Activated T-helper 17 cell treated with anti-CD3 and anti-CD28 coated beads, Interleukin-2, amount 50 U/mL, for 72 hours (primary cell): Measurements from ENCODE around the gene TMEM154. TPM values are rescaled to one million over a fixed set of nuclear protein-coding genes. Genes with fewer than 3 reads are reported as not detected.
"Not testable (repeated sequence)": the region's sequence is repeated elsewhere in the genome, so short reads cannot be mapped to it uniquely, and the experiment has no call there.

ENCODE experiments used
- ATAC-seq: fragments of 150-1000 bp; cut with Tn5 transposase; replicated peaks from 2 replicates; pipeline ENCODE4 v1.10.0; 2021; ENCODE audit warnings: mild to moderate bottlenecking, moderate library complexity
- H3K27ac Mint-ChIP-seq: one replicate; pipeline ENCODE4 v1.8.0; 2022; ENCODE audit warnings: mixed read lengths
- H3K27me3 Mint-ChIP-seq: one replicate; pipeline ENCODE4 v1.8.0; 2022; ENCODE audit warnings: mixed read lengths
- H3K36me3 Mint-ChIP-seq: one replicate; pipeline ENCODE4 v1.8.0; 2022; ENCODE audit warnings: low read depth, mild to moderate bottlenecking, mixed read lengths
- H3K4me1 Mint-ChIP-seq: one replicate; pipeline ENCODE4 v1.8.0; 2022; ENCODE audit warnings: mixed read lengths
- H3K4me3 Mint-ChIP-seq: one replicate; pipeline ENCODE4 v1.8.0; 2022; ENCODE audit warnings: mild to moderate bottlenecking, mixed read lengths
- H3K9me3 Mint-ChIP-seq: one replicate; pipeline ENCODE4 v1.8.0; 2022; ENCODE audit warnings: mixed read lengths
- total RNA-seq, 2 donors: library from RNA; stranded (reverse); gene quantifications; one replicate each; pipeline ENCODE4 v1.2.3, GENCODE V29; 2022

TMEM154 gene
- total RNA-seq, 2 donors from 2014 or later: 8.6 to 18.0 TPM

DNA sequence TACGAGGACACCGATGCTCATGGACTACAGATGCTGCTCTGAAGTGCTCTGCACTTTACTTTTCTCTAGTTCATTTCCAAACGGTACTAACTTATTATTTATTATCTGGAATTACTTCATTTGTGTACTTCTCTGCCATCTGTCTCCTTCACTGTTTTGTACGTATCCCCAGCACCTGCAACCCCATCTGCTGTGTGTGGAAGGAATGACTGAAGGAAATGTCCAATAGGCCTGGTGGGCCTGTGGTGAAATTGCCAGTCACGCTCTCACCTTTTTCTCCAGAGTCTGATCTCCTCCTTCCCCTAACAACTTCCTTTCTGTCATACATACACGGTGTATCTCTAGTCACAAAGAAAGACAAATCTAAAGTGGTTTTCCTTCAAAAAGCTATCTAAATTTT, 12.9 kb downstream of the TMEM154 start:
- H3K9me3 Mint-ChIP-seq: no peaks in the 10 kb centered on the region
- no peaks in the 10 kb centered on the region for H3K27me3 Mint-ChIP-seq
- H3K4me3 Mint-ChIP-seq: no peak overlapping the region
- ATAC-seq: no peak
- H3K36me3 Mint-ChIP-seq: no peaks in the 10 kb centered on the region
- peaks cover 15% of the 10 kb centered on the region for H3K4me1 Mint-ChIP-seq
- no peak overlapping the region for H3K27ac Mint-ChIP-seq

DNA sequence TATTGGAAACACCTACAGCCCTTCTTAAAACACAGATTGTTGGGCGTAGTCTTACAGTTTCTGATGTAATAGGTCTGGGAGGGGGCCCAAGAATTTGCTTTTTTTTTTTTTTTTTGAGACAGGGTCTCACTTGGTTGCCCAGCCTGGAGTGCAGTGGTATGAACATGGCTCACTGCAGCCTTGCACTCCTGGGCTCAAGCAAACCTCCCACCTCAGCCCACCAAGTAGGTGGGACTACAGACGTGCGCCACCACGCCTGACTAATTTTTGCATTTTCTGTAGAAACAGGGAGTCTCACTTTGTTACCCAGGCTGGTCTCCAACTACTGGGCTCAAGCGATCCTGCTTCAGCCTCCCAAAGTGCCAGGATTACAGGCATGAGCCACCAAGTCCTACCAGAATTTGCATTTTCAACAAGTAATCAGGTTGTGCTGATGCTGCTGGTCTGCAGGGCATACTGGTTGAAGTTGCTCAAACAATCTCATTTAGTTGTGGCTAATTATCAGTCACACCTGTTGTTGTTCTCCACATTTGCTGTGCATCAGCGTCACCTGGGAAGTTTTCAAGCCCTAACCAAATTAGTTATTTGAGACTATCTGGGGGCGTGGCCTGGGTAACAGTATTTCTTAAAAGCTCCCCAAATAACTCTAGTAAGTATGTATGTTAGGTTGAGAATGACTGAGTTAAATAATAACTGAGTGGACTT, 14.0 kb downstream of the TMEM154 start:
- Mint-ChIP-seq H3K36me3 (no peaks in the 10 kb centered on the region), H3K27ac (no peak overlapping the region), H3K4me3 (no peak overlapping the region), H3K9me3 (no peaks in the 10 kb centered on the region), H3K27me3 (no peaks in the 10 kb centered on the region), H3K4me1 (peaks cover 20% of the 10 kb centered on the region)
- ATAC-seq: no peak

DNA sequence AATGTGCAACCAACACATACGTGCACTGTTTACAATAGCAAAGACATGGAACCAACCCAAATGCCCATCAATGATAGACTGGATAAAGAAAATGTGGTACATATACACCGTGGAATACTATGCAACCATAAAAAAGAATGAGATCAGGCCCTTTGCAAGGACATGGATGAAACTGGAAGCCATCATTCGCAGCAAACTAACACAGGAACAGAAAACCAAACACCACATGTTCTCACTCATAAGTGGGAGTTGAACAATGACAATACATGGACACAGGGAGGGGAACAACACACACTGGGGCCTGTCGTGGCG, 15.8 kb downstream of the TMEM154 start:
- ATAC-seq, H3K36me3 Mint-ChIP-seq, H3K4me3 Mint-ChIP-seq, H3K27me3 Mint-ChIP-seq, H3K9me3 Mint-ChIP-seq: not testable (repeated sequence)
- Mint-ChIP-seq H3K4me1 (peaks cover 20% of the 10 kb centered on the region), H3K27ac (peak overlapping the region; percentile 0)

DNA sequence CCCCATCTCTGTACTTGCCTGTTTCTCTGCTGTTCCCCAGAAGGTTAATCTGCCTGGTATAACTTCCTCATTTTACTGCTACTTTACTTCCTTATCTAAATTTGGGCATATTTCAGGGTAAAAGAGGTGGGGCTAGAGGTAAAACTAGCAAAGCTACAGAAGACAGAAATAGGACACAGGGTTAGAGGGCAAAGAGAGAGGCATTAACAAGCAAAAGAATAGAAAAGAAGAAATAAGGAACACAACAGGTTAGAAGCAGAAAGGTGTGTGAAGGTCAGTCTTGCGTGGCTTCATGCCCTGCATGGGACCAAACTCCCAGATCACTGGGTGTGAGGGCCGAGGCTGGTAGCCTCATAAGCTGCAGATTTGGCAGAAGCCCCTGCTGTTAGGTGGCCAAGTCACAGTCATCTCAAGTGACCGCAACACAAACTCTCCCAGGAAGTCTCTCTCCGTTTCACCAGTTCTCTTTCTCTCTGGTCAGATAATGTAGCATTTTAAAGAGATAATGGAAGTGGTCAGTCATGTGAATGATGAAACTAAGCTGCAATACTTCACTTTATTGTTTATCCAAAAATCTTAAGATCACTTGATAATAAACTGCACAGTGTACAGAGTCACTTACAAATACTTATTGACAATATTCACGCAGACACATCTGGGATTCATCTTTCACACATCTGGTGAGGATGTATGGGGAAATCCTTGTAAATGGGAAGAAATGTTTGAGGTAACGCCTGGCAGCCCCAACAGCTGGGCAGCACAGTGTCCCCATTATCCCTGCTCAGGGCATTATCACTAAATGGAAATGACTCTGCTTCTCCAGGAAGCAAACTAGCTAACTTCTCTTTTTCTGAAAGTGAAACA, 16.4 kb downstream of the TMEM154 start:
- Mint-ChIP-seq H3K36me3 (peaks cover 6% of the 10 kb centered on the region), H3K4me1 (peaks cover 20% of the 10 kb centered on the region), H3K27me3 (no peaks in the 10 kb centered on the region), H3K27ac (peak overlapping the region; percentile 0), H3K9me3 (peaks cover 4% of the 10 kb centered on the region), H3K4me3 (no peak overlapping the region)
- no peak for ATAC-seq

DNA sequence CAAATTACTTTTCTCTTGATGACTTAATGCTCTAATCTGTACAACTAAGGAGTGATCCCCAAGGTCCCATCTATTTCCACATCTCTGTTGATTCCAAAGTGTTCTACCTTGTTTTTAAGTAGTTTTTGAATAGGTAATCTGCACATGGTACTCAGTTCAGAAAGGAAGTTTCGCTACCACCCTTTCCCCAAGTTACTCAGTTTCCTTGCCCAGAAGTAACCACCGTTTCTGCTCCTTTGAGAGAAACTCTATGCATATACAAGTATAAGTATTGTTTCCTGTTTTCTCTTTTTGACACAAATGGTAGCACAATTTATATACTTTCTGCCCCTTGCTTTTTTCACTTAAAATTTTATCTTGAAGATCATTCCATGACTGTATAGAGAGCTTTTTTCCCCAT, 18.1 kb downstream of the TMEM154 start:
- H3K27me3 Mint-ChIP-seq: no peaks in the 10 kb centered on the region
- H3K36me3 Mint-ChIP-seq: peaks cover 24% of the 10 kb centered on the region
- peaks cover 20% of the 10 kb centered on the region for H3K4me1 Mint-ChIP-seq
- peaks cover 16% of the 10 kb centered on the region for H3K9me3 Mint-ChIP-seq
- ATAC-seq: peak; percentile 43
- peak overlapping the region; percentile 69 for H3K27ac Mint-ChIP-seq
- no peak overlapping the region for H3K4me3 Mint-ChIP-seq

DNA sequence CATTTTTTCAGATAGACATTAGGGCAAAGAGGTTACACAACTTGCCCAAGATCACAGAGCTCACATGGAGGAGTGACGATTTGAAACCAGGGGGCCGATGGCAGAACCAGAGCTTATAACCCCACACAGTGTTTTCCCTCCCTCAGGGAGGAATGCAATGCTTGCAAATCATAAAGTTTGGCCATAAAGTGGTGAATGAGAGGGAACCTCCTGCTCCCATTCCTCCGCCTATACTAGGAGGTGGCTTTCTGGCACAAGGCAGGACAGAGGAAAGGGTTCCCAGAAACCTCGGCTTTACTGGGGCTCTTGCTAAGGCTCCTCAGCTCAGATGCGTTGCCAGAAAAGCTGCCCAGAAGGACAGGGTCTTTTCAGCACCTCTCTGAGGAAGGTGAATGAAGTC, 19.3 kb downstream of the TMEM154 start:
- peaks cover 25% of the 10 kb centered on the region for H3K4me1 Mint-ChIP-seq
- H3K36me3 Mint-ChIP-seq: peaks cover 27% of the 10 kb centered on the region
- peaks cover 17% of the 10 kb centered on the region for H3K9me3 Mint-ChIP-seq
- peak overlapping the region; percentile 55 for H3K27ac Mint-ChIP-seq
- H3K4me3 Mint-ChIP-seq: no peak overlapping the region
- no peaks in the 10 kb centered on the region for H3K27me3 Mint-ChIP-seq
- ATAC-seq: no peak

DNA sequence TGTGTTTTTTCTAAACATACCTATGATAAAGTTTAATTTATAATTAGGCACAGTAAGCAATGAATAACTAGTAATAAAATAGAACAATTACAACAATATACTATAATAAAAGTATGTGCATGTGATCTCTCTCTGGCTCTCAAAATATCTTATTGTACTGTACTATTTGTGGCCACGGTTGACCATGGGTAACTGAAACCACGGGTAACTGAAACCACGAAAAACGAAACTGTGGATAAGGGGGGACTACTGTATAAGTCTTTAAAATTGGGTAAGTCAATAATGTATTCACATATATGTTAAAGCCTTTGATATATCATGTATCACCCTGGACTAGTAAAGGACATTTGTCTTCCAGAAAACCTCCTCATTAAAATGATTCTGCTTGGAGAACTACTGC, 20.0 kb downstream of the TMEM154 start:
- peaks cover 27% of the 10 kb centered on the region for H3K36me3 Mint-ChIP-seq
- H3K4me1 Mint-ChIP-seq: peaks cover 25% of the 10 kb centered on the region
- peaks cover 17% of the 10 kb centered on the region for H3K9me3 Mint-ChIP-seq
- no peak overlapping the region for H3K27ac Mint-ChIP-seq
- ATAC-seq: no peak
- H3K4me3 Mint-ChIP-seq: no peak overlapping the region
- H3K27me3 Mint-ChIP-seq: no peaks in the 10 kb centered on the region

DNA sequence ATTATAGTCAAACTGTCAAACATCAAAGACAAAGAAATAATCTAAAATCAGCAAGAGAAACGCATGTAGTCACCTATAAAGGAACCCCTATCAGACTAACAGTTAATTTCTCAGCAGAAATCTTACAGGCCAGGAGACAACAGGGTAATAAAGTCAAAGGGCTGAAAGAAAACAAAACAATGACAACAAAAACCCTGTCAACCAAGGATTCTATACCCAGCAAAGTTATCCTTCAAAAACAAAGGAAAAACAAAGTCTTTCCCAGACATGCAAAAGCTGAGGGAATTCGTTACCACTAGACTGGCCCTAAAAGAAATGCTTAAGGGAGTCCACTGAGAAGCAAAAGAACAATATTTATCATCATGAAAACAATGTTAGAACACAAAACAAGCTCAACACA, 22.1 kb downstream of the TMEM154 start:
- H3K4me3 Mint-ChIP-seq: no peak overlapping the region
- H3K27ac Mint-ChIP-seq: no peak overlapping the region
- H3K36me3 Mint-ChIP-seq: peaks cover 27% of the 10 kb centered on the region
- peaks cover 15% of the 10 kb centered on the region for H3K4me1 Mint-ChIP-seq
- H3K27me3 Mint-ChIP-seq: no peaks in the 10 kb centered on the region
- no peak for ATAC-seq
- peaks cover 17% of the 10 kb centered on the region for H3K9me3 Mint-ChIP-seq

DNA sequence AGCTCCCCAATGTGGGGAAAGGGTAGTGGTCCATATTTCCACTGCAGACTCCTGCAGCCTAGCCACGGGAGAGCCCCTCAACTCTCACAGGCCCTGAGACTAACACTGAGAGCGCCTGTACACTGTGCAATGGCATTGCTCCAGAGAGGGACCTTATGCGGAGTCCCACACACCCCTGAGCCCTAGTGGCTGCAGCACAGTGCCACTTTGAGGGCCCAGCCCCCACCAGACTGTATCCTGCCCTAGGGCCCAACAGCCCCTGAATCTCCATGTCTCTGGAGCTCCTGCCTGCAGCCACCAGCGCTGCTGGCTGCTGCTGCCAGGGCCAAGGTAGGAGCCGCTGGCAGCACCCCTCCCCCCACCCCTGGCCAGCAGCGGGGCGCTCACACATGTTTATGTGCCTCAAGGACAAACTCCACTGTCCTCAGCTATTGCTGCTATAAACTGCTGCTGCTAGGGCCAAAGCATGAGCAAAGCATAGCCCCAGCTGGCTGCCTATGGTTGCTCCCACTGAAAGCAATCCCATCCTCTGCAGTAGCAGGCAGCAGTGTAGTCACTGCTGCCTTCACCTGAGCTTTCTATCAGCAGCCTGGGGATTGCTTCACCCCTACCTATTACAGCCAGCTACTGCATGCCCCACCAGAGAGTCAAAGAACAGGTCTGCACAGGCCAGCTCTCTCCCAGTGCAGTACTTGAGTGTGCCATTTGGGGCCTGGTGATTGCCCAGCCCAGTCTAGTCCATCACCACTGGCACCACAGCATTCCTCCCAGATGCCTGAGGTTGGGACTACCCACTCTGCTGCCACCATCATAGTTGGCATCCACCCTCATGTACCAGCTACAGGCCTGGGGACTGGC, 24.3 kb downstream of the TMEM154 start:
- no peak overlapping the region for H3K27ac Mint-ChIP-seq
- ATAC-seq: no peak
- H3K4me1 Mint-ChIP-seq: peaks cover 5% of the 10 kb centered on the region
- H3K27me3 Mint-ChIP-seq: no peaks in the 10 kb centered on the region
- H3K4me3 Mint-ChIP-seq: no peak overlapping the region
- peaks cover 36% of the 10 kb centered on the region for H3K36me3 Mint-ChIP-seq
- H3K9me3 Mint-ChIP-seq: peaks cover 17% of the 10 kb centered on the region

DNA sequence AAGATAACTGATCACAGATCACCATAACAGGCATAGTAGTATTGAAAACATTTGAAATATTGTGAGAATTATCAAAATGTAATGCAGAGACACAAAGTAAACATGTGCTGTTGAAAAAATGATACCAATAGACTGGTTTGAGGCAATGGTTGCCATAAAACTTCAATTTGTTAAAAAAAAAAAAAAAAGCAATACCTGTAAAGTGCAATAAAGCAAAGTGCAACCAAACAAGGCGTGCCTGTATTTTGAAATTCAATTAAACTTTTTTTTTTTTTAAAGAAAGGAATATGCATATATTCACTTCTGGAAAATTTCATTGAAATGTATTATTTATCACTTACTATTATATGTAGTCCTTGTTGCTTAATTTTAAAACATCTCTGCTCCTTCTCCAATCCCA, 27.7 kb downstream of the TMEM154 start:
- H3K9me3 Mint-ChIP-seq: peaks cover 4% of the 10 kb centered on the region
- H3K4me3 Mint-ChIP-seq: no peak overlapping the region
- H3K27me3 Mint-ChIP-seq: no peaks in the 10 kb centered on the region
- H3K4me1 Mint-ChIP-seq: peaks cover 5% of the 10 kb centered on the region
- no peak overlapping the region for H3K27ac Mint-ChIP-seq
- peaks cover 35% of the 10 kb centered on the region for H3K36me3 Mint-ChIP-seq
- no peak for ATAC-seq

DNA sequence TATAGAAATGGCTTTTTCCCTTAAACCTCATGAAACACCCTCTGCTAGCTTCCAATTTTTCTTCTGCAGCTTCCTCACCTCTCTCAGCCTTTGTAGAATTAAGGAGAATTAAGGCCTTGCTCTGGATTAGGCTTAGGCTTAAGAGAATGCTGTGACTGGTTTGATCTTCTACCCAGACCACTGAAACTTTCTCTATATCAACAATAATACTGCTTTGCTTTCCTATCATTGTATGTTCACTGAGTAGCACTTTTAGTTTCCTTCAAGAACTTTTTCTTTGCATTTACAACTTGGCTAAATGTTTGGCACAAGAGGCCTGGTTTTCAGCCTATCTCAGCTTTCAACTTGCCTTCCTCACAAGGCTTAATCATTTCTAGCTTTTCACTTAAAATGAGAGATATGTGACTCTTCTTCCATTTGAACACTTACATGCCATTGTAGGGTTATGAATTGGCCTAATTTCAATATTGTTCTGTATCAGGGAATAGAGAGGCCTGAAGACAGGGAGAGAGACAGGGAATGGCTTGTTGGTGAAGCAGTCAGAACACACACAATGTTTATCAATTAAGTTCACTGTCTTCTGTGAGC, 28.2 kb downstream of the TMEM154 start:
- Mint-ChIP-seq H3K4me3 (no peak overlapping the region), H3K27ac (no peak overlapping the region), H3K27me3 (no peaks in the 10 kb centered on the region), H3K36me3 (peaks cover 35% of the 10 kb centered on the region), H3K9me3 (no peaks in the 10 kb centered on the region), H3K4me1 (peaks cover 5% of the 10 kb centered on the region)
- peak; percentile 45 for ATAC-seq

DNA sequence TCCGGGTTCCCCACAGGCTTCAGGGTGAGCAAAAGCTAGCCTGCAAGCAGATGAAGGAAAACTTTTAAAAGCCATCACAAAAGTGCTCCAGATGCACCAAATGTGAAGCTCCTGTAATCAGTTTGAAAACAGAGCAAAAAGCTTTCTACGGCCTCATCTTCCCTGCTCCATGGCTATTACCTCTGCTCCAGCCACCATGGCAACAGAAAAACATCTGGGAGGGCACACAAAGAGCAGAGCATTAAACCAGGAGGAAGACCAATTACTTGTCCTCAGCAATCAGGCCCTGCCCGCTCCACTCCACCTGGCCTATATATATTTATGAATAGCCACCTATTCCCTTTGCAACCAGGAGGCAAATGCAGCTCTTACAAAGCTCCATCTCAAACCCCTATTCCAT, 33.6 kb downstream of the TMEM154 start:
- Mint-ChIP-seq H3K27me3 (no peaks in the 10 kb centered on the region), H3K9me3 (no peaks in the 10 kb centered on the region), H3K4me1 (peaks cover 18% of the 10 kb centered on the region), H3K27ac (no peak overlapping the region), H3K4me3 (no peak overlapping the region), H3K36me3 (peaks cover 32% of the 10 kb centered on the region)
- no peak for ATAC-seq

DNA sequence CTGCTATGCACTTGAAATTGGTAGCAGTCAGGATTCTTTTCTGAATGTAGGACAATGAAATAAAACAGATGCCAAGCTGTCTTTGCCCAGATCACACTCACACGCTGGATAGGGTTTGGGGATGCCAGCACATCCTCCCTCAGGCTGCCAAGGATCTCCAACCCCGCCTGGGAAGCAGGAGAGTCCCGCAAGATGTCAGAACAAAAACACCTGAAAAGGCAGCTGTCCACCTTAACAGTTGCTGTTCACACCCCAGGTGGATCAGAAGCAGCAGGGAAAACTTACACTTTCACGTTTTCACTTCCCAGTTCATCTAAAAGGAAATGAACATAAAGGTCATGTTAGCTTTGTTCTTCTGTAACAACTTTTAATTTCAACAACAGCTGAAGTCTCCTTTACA, 35.7 kb downstream of the TMEM154 start:
- peak overlapping the region; percentile 90 for H3K27ac Mint-ChIP-seq
- peak overlapping the region; percentile 56 for H3K4me3 Mint-ChIP-seq
- no peaks in the 10 kb centered on the region for H3K9me3 Mint-ChIP-seq
- no peaks in the 10 kb centered on the region for H3K27me3 Mint-ChIP-seq
- peaks cover 18% of the 10 kb centered on the region for H3K4me1 Mint-ChIP-seq
- H3K36me3 Mint-ChIP-seq: peaks cover 14% of the 10 kb centered on the region
- no peak for ATAC-seq
